Measurements from ENCODE around the gene MAPKAPK3.
"Not testable (repeated sequence)": the region's sequence is repeated elsewhere in the genome, so short reads cannot be mapped to it uniquely, and the experiment has no call there.

Gene MAPKAPK3

DNA sequence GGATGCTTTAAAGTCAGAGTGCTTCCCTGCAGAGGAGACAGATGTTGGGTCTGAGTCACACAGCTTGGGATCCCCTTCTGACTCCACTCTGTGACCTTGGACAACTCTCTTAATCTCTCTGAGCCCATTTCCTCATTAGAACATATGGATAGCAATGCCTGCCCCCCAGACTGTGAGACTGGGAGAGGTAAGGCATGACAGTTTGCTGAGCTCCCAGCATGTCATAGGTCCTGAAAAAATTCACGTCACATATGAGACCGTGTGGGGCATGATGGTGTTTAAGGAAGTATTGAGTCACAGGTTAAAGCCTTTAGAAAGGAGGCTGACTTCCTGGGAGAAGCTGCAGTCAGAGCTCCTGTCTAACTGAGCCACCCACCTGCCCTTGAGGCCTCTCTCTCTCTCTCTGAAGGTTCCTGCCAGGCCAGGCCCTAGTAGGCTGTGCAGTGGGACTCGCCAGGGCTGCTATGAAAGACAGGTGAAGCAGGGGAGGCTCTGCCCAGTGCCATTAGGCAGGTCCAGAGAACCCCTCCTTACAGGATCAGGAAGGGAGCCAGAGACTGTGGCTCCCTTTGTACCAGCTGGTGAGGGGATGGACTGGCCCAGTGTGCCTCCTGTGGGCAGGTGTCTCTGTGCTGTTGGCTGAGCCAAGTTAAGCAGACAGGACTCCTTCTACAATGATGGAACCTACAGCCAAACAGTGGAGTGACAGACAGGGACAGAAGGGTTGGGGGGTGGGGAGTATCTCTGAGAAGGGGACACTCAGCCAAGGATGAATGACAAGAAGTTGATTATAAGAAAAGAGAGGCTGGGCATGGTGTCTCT lies 38.3 kb downstream of the MAPKAPK3 start:
- peak; percentile 17 to 23 for DNase-seq (ENCODE audit: low read depth in 2 of 2)

DNA sequence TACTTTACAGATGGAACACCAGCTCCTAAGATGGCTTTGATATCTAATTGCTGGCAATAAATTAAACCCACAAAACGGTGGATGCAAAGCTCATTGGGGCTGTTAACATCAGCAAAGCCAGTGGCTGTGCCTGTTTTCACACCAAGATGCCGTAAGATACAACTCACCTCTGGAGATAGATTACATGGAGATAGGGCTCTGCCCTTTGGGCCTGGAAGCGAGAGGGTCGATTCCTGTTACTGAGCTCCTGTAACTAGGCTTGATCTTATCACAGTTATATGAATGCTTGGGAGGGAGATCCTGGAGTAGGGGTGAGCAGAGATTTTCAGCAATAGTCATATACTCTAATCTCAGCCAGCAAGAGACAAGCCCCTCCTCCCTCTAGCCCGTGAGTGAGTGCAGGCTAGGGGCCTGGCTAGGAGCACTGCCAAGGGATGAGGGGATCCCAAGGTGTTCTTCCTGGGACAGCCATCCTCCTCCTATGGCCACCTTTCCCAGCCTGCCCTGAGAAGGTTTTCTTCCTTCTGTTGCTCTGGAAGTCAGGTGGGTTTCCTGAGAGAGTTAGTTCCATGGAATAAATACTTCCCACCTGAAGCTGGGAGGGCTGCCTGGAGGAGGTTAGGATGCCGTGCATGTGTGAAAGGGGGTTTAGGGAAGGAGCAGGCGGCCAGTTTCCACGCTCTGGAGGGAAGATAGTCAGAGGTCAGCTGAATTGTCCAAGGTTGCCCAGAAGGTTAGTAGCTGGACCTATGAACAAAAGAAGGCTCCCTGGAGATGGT lies 39.7 kb downstream of the MAPKAPK3 start:
- no peak for DNase-seq (ENCODE audit: low read depth in 2 of 2)

DNA sequence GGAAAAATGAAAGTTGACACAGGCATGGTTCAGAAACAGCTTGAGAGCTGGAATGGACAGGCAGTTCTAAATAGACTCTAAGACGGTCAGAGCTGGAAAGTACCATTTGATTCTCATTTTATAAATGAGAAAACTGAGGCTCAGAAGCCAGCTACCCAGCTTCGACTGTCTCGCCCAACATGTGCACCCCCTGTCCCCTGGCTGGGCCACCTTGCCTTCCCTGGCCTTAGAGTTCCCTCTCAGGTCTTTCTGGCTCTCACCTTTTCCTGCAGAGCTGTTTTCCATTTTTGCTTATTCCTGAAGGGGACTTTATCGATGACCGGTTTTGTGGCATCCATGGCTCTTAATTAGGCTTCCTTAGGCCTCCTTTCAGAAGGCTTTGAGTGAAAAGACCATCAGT lies 40.5 kb downstream of the MAPKAPK3 start:
- DNase-seq (ENCODE audit: low read depth in 2 of 2) = no peak

DNA sequence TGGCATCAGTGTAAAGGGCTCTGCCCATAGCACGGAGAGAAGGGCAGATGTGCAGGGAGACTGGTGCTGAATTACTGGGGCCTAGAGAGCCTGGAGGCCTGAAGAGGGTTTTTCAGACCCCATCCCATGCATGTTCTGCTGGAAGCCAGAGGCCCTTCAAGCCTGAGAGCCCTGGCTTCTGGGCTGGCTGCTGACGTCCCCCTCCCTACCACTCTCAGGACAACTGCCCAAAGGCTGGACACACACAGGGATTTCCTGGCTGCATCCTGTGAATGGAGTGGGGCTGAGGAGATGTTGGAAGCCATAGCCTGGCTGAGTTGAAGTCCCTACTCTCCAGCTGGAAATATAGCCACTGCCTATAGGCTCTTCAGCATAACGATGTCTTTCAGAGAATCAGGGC lies 40.9 kb downstream of the MAPKAPK3 start:
- no peak for DNase-seq (ENCODE audit: low read depth in 2 of 2)

DNA sequence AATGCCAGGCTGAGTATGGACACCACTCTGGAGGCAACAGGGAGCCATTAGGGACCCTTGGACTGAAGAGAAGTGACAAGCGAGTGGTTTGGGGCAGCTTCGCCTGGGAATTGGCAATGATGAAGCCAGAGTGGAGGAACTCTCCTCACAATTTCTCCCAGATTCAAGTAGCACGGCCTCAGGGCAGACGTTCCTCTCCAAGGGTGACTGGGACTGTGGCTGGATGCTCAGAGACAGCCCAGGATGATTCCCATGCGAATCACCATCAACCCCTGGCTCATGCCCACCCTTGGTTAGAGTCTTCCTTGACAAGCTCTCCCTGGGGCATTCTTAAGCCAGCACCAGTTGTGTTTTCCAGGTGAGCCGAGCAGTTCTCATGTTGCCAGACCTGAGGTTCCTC lies 41.5 kb downstream of the MAPKAPK3 start:
- DNase-seq (ENCODE audit: low read depth in 2 of 2) = no peak

DNA sequence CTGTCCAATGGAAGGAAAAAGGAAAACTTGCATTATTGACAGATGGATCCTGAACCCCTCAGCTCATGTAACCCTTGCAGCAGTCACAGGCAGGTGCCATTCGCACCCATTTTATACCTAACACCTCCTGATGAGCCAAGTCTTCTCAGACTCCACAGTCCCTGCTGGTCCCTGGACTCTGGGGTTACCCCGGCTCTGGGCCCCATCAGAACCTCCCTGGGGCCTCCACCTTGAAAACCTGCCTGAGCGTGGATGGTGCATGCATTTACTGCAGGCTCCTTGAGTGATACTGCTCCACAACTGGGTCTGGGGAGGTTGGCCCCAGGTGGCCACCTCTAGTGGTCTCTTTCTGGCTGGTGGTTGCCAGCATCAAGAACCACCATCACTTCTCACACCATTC lies 41.9 kb downstream of the MAPKAPK3 start:
- no peak for DNase-seq (ENCODE audit: low read depth in 2 of 2)

DNA sequence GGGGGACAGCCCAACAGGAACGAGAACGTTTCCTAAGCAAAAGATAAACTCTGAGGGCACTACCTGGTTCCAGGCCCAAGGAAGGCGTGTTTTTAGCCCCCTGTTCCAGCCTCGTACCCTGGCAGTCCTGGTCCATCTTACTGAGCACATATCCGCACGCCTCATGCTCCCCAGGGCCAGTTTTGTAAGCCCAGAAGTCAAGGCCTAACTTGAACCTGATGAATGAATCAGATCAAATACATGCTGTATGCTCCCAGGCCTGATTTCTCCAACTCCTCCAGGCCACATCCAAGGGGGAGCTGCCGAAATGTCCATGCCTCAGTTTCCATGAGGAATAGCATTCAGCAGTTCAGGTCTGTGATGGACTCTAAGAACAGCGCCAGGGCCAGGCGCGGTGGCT lies 43.4 kb downstream of the MAPKAPK3 start:
- no peak for DNase-seq (ENCODE audit: low read depth in 2 of 2)

DNA sequence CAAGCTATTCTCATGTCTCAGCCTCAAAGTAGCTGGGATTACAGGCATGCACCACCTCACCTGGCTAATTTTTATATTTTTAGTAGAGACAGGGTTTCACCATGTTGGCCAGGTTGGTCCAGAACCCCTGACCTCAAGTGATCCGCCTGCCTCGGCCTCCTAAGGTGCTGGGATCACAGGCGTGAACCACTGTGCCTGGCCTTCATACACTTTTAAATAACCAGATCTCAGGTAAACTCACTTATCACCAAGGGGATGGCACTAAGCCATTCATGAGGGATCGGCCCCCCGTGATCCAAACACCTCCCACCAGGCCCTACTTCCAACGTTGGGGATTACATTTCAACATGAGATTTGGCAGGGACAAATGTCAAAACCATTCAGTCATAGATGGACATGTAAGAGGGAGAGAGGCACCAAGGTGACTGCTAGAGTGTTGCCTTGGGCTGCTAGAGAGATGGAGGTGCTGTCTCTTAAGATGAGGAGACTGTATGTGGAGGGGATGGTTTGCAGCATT lies 44.4 kb downstream of the MAPKAPK3 start:
- DNase-seq (ENCODE audit: low read depth in 2 of 2) = no peak

DNA sequence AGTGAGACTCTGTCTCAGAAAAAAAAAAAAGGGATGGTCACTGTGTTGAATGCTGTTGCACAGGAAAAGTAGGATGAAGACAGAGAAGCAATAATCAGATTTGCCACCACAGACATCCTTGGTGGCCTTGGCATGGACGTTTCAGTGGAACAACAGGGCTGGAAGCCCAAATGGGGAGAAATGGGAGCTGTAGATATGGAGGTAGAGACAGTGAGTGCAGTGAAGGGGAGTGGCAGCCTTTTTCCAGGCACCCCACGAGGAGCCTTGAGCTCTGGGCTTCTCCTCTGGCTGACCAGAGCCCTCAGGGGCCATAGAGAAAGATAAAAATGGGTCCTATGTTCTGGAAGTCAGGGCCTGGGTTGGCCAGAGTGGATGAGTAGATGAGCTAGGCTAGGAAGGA lies 45.5 kb downstream of the MAPKAPK3 start:
- DNase-seq (ENCODE audit: low read depth in 2 of 2) = no peak

DNA sequence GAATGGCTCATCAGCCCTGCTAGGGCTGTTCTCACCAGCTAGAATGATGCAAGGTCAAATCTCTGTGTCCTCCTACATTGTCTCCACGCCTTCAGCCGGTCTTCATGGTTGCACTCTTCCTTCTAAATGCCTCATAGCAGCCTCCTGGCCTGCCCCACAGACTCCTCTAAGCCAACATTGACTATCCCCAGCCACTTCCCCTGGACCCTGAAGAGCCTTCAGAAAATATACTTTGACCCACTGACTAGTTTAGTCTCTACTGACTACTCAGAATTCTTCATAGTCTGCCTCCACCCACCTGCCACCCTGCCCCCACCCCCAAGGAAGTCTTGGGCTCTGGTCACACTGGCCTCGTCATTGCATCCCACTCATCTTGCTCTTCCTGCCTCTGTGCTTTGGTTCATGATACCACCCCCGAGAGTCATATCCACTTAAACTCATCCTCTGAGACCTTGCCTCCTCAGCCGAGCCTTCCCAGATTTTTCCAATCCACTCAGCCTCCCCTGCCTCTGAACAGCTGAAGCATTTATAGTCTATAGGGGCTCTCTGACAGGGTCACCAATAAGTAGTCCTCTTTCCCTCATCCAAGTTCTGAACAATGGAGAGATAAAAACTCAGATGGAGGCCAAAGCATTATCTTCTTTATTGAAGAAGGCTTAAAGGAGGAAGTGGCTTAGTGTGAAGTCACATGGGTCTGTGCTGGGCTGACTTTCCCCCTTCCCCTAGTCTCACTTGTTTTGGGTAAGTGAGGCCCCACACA lies 48.3 kb downstream of the MAPKAPK3 start:
- no peak for DNase-seq (ENCODE audit: low read depth in 2 of 2)

DNA sequence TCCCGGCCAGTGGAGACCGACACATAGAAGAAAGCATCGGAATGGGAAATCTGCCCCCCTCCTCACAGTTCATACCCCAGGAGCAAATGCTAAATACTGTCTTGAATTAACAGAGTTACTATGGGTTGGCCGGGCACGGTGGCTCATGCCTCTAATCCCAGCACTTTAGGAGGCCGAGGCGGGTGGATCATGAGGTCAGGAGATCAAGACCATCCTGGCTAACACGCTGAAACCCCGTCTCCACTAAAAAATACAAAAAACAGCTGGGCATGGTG lies 48.8 kb downstream of the MAPKAPK3 start:
- not testable (repeated sequence) for DNase-seq (ENCODE audit: low read depth in 2 of 2)

DNA sequence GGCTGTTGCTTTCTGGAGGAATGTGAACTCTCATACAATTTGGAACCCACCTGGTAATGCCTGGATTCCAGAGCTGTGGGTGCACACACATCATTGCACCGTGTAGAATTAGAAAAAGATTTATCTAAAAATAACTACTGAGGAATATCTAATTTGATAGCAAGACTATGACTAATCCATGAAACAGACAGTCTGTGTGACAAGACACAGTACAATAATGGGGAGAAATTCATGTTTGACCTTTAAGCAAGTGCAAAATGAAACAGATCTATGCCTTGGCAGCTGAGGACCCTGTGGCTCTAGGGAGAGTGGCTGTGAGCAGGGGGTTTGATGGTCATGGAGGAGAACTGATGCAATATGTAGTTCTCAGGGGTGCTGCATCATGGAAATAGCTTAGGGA lies 49.9 kb downstream of the MAPKAPK3 start:
- no peak for DNase-seq (ENCODE audit: low read depth in 2 of 2)

DNA sequence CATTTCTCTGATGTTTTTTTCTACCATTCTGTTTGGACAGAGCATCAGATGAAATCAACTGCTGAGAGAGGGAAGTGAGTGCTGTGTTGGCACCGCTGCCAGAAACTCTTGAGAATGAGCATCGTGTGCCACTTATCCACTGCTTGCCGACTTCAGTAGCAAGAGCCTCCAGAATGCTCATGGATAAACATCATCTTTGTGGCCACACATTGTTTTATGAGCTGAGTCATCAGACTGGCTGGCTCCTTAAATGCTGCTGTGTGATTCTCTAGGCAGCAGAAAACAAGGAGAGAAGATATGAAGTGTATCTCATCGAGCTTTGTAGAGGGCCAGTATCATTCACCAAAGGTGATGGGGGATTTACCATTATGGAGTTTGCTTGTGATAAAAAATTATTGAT lies 54.4 kb downstream of the MAPKAPK3 start:
- DNase-seq (ENCODE audit: low read depth in 2 of 2) = no peak

DNA sequence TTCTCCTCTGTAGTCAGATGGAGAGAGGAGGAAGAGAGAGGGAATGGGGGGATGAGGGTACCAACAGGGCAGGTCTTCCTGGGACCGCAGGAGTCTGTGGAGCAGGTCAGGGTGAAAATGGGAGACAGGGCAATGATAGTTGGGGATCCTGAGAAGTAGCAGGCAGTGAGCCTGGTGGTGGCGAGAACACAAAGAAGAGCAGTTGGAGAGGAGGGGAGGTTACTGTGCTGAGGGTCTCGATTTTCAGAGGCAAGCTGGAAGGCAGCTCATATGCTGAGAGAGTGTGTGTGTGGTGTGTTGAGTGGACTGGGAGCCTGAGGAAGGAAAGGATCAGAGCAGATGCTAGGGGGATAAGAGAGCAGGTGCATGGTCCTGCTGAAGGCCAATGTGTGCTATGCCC lies 55.7 kb downstream of the MAPKAPK3 start:
- DNase-seq (ENCODE audit: low read depth in 2 of 2) = no peak

DNA sequence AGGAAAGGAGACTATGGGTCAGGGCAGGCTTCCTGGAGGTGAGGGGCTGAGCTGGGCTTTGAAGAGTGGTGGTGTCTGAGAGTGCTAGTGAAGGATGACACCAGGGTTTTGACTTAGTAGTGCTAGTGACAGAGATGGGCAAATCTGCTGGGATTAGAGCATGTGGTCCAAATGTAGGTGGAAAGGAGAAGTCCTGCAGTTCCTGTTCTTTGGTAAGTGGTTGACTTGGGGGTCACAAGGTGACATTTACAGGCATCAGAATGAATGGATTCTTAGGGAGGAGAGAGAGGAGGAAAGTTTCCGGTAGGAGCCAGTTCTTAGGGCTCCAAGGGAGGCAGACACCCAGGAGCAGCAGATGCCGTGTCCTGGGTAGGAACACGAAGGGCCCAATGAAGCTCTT lies 57.0 kb downstream of the MAPKAPK3 start:
- DNase-seq (ENCODE audit: low read depth in 2 of 2) = no peak

DNA sequence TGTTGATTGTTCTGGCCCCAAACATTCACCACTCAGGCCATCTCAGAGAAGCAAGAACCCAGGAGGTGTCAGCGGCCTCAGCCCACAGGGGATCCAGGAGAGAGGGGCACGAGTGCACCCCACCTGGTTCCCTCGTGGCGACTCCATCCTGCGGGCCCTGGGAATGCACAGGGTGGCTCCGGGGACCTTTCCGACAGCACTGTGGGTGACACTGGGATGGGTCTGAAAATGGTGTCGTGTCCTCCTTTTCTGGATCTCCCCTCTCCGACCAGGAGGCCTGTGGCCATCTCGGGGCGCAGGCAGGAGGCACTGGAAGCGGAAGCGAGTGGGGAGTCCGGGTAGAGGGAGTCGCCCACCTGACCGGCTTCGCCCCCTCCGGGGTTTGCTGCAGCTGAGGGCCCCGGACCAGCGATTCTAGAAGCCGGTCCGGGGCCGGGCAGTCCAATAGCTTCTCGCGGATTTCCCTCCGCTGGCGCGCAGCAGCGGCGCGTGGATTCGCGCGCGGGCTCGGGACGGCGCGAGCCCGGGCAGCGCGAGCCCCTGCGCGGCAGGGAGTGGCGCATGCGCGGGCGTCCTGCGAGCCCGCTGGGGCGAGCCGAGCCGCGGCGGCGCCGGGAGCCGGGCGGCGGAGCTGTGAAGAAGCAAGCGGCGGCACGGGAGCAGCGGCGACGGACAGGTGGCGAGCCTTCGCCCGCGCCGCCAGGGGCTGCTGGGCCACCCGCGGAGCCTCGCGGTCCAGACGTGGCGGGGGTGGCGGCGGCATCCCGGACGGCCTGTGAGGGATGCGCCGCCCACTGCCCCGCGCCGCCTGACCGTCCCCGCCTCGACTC lies 57.6 kb downstream of the MAPKAPK3 start, which contains the start of gene DOCK3:
Gene DOCK3, plus strand, starts transcription at position 579 of the 830 bp plus-strand sequence. CDS start 337 bp downstream, outside the sequence.
- DNase-seq (ENCODE audit: low read depth in 2 of 2) = peak; percentile 55 to 62

DNA sequence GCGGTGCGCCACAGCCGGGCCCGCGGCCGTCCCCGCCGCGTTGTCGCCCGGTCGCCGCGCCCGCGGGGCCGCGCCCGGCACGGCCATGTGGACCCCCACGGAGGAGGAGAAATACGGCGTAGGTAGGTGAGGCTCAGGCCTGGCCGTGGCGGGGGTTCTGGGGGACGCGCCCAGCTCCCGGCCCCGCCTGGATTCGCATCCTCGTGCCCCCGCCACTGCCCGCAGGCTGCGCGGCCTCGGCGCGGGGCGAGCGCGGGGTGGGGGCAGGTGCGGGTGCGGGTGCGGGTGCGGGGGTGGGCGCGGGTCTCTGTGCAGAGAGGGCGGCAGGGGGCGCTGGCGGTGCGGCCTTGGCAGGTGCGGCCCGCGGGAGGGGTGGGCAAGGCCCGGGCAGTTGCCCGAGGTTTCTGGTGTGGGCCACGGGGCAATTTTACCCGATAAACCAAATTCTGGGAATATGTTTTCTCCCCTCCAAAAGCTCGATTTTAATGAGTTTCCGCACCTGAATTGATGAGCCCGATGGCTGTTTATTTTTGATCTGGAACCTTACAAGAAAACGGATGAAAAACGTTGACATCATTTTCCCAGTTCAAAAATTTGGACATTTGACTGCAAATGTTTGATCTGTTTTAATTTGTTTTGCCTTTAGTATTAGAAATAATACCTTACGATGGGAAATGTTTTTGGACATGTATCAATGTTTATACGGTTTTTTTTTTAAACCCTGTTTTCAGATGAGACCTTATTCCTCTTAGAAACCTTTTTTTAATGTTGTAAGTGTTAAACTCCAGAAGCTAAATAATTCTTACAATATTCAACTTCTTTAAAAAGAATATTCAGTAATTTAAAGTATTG lies 58.5 kb downstream of the MAPKAPK3 start:
- DNase-seq (ENCODE audit: low read depth in 2 of 2) = peak; percentile 55 to 65

DNA sequence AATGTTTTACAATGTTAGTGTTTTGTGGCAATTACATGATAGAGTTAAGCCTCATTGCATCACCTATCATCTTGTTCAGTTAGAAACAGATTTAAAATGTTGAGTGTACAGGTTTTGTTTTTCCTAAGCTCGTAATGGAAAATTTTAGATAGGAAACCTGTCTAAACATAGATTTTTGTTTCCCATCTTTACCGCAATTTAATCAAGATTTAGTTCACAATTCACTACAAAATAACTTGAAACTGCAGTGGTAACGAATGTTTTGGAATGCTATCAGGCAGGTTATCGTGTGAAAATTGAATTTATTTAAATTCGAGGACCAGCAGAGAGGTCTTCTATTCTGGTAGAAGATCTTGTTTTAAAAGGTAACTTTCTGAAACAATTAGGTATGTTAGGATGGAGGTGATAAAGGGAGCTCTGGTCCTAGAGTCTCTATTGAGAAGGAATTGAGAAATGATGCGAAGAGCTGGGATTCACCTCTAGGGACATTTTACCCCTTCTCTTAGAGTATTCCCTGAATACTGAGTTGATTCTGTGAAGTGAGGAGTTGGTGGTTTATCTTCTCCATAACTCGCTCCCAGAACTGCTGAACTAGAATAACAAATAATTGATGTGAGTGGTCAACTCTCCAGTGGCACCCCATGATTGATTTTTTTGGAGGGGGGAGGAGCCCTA lies 59.2 kb downstream of the MAPKAPK3 start:
- DNase-seq (ENCODE audit: low read depth in 2 of 2) = no peak

DNA sequence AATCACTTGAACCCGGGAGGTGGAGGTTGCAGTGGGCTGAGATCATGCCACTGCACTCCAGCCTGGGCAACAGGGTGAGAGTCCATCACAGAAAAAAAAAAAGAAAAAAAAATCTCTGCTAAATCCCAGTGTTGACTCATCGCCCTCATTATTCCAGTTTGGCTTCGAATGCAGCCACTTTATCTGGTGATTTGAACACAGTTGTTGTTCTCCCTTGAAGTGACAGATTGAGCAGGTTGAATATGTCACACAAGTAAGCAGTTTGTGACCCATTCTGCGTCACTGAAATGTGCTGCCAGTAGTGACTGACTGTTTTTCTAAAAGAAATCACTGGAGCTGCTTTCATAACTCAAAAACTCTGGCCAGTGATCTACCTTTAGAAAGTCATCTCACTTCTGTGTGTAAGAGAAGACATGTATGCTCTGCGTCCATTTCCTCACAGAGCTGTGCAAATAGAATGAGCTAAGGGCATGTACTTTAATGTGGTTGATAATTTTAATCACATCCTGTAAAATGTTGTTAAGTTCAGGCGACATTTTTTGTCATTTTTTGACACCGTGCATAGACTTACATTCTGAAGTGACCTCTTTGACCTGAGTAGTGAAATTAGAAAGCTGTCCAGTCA lies 70.3 kb downstream of the MAPKAPK3 start:
- no peak for DNase-seq (ENCODE audit: low read depth in 2 of 2)
